SK-N-DZ (cell line): ENCODE measurements around the gene TMEM63A.

Experiments used
- DNase-seq: peaks from one replicate; pipeline ENCODE4 v3.0.0-alpha.2; 2015; ENCODE audit warnings: low spot score

Gene TMEM63A

GRCh38 chr1:225886159-225887029 is 4.2 kb upstream of the TMEM63A start:
- DNase-seq = no peak

GRCh38 chr1:225885336-225885735 is 3.2 kb upstream of the TMEM63A start:
- DNase-seq = no peak

- DNase-seq = no peak
Observed at GRCh38 chr1:225883616-225884265, 1.6 kb upstream of the TMEM63A start.

- no peak for DNase-seq
Observed at GRCh38 chr1:225882694-225883615, 775 bp upstream of the TMEM63A start.

- no peak for DNase-seq
Observed at GRCh38 chr1:225881081-225881958, 860 bp downstream of the TMEM63A start.

GRCh38 chr1:225880636-225881035 is 1.5 kb downstream of the TMEM63A start:
- DNase-seq = no peak

GRCh38 chr1:225880222-225880588 is 2.0 kb downstream of the TMEM63A start:
- DNase-seq = no peak

GRCh38 chr1:225879521-225880221 is 2.5 kb downstream of the TMEM63A start:
- no peak for DNase-seq

- DNase-seq = no peak
Observed at GRCh38 chr1:225878282-225878681, 3.9 kb downstream of the TMEM63A start.

- peak; percentile 59 for DNase-seq
Observed at GRCh38 chr1:225877580-225877979, 4.6 kb downstream of the TMEM63A start.

GRCh38 chr1:225876900-225877510 is 5.2 kb downstream of the TMEM63A start:
- DNase-seq = no peak

- no peak for DNase-seq
Observed at GRCh38 chr1:225875044-225875815, 7.0 kb downstream of the TMEM63A start.

GRCh38 chr1:225874431-225874830 is 7.7 kb downstream of the TMEM63A start:
- DNase-seq = no peak

GRCh38 chr1:225873281-225873850 is 8.8 kb downstream of the TMEM63A start:
- no peak for DNase-seq

- DNase-seq = no peak
Observed at GRCh38 chr1:225872075-225872430, 10.1 kb downstream of the TMEM63A start.

- DNase-seq = no peak
Observed at GRCh38 chr1:225871359-225872074, 10.7 kb downstream of the TMEM63A start.

GRCh38 chr1:225870911-225871310 is 11.3 kb downstream of the TMEM63A start:
- no peak for DNase-seq
